Measurements from ENCODE around the gene YPEL1.

GRCh38 chr22:21652010-21652546, 83.5 kb downstream of the YPEL1 start:
- TF ChIP-seq CTCF (conservative IDR thresholded peaks at IDR 0.05; ENCODE audit: low read length), result no peak
- no peak for TF ChIP-seq EZH2phosphoT487 (IDR thresholded peaks at IDR 0.05; ENCODE audit: borderline replicate concordance)

Data from Loucy (cell line).